ENCODE measurements around the gene MVK.

The MVK gene

GRCh38 chr12:109626378-109627115 is 53.0 kb downstream of the MVK start:
- no peak for DNase-seq (ENCODE audit: low read depth in 1 of 2, low spot score in 1 of 2)

GRCh38 chr12:109627633-109628032 is 54.0 kb downstream of the MVK start:
- no peak for DNase-seq (ENCODE audit: low read depth in 1 of 2, low spot score in 1 of 2)

GRCh38 chr12:109630107-109630506 is 56.5 kb downstream of the MVK start:
- DNase-seq (ENCODE audit: low read depth in 1 of 2, low spot score in 1 of 2), result no peak

- DNase-seq (ENCODE audit: low read depth in 1 of 2, low spot score in 1 of 2), result no peak
Observed at GRCh38 chr12:109630815-109631214, 57.2 kb downstream of the MVK start.

GRCh38 chr12:109631302-109631701 is 57.7 kb downstream of the MVK start:
- DNase-seq (ENCODE audit: low read depth in 1 of 2, low spot score in 1 of 2), result no peak

- DNase-seq (ENCODE audit: low read depth in 1 of 2, low spot score in 1 of 2), result no peak
Observed at GRCh38 chr12:109631751-109632150, 58.2 kb downstream of the MVK start.

GRCh38 chr12:109632342-109632741 is 58.7 kb downstream of the MVK start:
- DNase-seq (ENCODE audit: low read depth in 1 of 2, low spot score in 1 of 2), result no peak

- DNase-seq (ENCODE audit: low read depth in 1 of 2, low spot score in 1 of 2), result no peak
Observed at GRCh38 chr12:109635717-109636116, 62.1 kb downstream of the MVK start.

GRCh38 chr12:109637348-109637747 is 63.8 kb downstream of the MVK start:
- no peak for DNase-seq (ENCODE audit: low read depth in 1 of 2, low spot score in 1 of 2)

GRCh38 chr12:109637996-109638395 is 64.4 kb downstream of the MVK start:
- DNase-seq (ENCODE audit: low read depth in 1 of 2, low spot score in 1 of 2), result no peak

- DNase-seq (ENCODE audit: low read depth in 1 of 2, low spot score in 1 of 2), result no peak
Observed at GRCh38 chr12:109638735-109639134, 65.1 kb downstream of the MVK start.

- no peak for DNase-seq (ENCODE audit: low read depth in 1 of 2, low spot score in 1 of 2)
Observed at GRCh38 chr12:109639151-109639872, 65.7 kb downstream of the MVK start.

- DNase-seq (ENCODE audit: low read depth in 1 of 2, low spot score in 1 of 2), result no peak
Observed at GRCh38 chr12:109640961-109641360, 67.4 kb downstream of the MVK start.

GRCh38 chr12:109641422-109641821 is 67.8 kb downstream of the MVK start:
- no peak for DNase-seq (ENCODE audit: low read depth in 1 of 2, low spot score in 1 of 2)

GRCh38 chr12:109642506-109643132 is 69.0 kb downstream of the MVK start:
- DNase-seq (ENCODE audit: low read depth in 1 of 2, low spot score in 1 of 2), result no peak

GRCh38 chr12:109645194-109645593 is 71.6 kb downstream of the MVK start:
- no peak for DNase-seq (ENCODE audit: low read depth in 1 of 2, low spot score in 1 of 2)

- DNase-seq (ENCODE audit: low read depth in 1 of 2, low spot score in 1 of 2), result no peak
Observed at GRCh38 chr12:109645708-109646107, 72.1 kb downstream of the MVK start.
